K562 (cell line): ENCODE measurements around the gene BMP2K. TPM values are rescaled to one million over a fixed set of nuclear protein-coding genes. Genes with fewer than 3 reads are reported as not detected.

ENCODE experiments used
- HIVEP1 ChIP-seq: fragments of 250-450 bp; sonication (Bioruptor Pico); IDR thresholded peaks from 2 replicates; pipeline ENCODE4 v1.4.0; 2020; ENCODE audit warnings: mild to moderate bottlenecking
- HLTF ChIP-seq: fragments of 450-650 bp; IDR thresholded peaks from 2 replicates; pipeline ENCODE4 v1.6.1; 2016
- HNRNPK ChIP-seq: fragments of 200-400 bp; formaldehyde crosslinking; IDR thresholded peaks from one replicate; pipeline ENCODE4 v1.6.1; 2018; ENCODE audit warnings: mild to moderate bottlenecking, low read depth, low read length; ENCODE audit not compliant: poor library complexity, severe bottlenecking
- JUND ChIP-seq, 2 experiments: IDR thresholded peaks; 2 replicates in 1 of 2; 3 replicates in 1 of 2; pipeline ENCODE4 v1.6.1; 2011; ENCODE audit warnings: borderline replicate concordance in 2 of 2, low read depth in 2 of 2, low read length in 2 of 2, improper control_type of control experiment in 1 of 2, missing biosample characterization in 1 of 2, missing genetic modification characterization in 1 of 2, missing genetic modification reagents in 1 of 2
- KDM1A ChIP-seq, 2 experiments: fragments of 450-650 bp; IDR thresholded peaks; 2 replicates each; pipeline ENCODE4 v1.6.1; 2016; ENCODE audit warnings: mild to moderate bottlenecking in 2 of 2
- MCM7 ChIP-seq, 2 experiments: fragments of 450-650 bp; IDR thresholded peaks; 2 replicates each; pipeline ENCODE4 v1.6.1; 2016 to 2018
- MTA1 ChIP-seq: fragments of 450-650 bp; IDR thresholded peaks from 2 replicates; pipeline ENCODE4 v1.6.1; 2017; ENCODE audit warnings: borderline replicate concordance
- NUFIP1 ChIP-seq: fragments of 450-650 bp; IDR thresholded peaks from 2 replicates; pipeline ENCODE4 v1.6.1; 2018; ENCODE audit not compliant: partially characterized antibody
- PHF20 ChIP-seq: fragments of 450-650 bp; IDR thresholded peaks from 2 replicates; pipeline ENCODE4 v1.6.1; 2018; ENCODE audit not compliant: partially characterized antibody
- PML ChIP-seq: IDR thresholded peaks from 2 replicates; pipeline ENCODE4 v1.6.1; 2012; ENCODE audit warnings: low read length, inconsistent platforms
- SMARCA4 ChIP-seq: fragments of 450-650 bp; IDR thresholded peaks from 2 replicates; pipeline ENCODE4 v1.6.1; 2016
- SNRNP70 ChIP-seq: fragments of 200-400 bp; formaldehyde crosslinking; optimal IDR thresholded peaks from 2 replicates; pipeline ENCODE3; 2017; ENCODE audit warnings: low read depth, low read length
- TAF9B ChIP-seq: fragments of 450-650 bp; IDR thresholded peaks from 2 replicates; pipeline ENCODE4 v1.6.1; 2018; ENCODE audit warnings: mild to moderate bottlenecking; ENCODE audit not compliant: partially characterized antibody
- WHSC1 ChIP-seq: IDR thresholded peaks from one replicate; pipeline ENCODE4 v1.6.1; 2012; ENCODE audit warnings: low read length, control low read depth, inconsistent platforms
- ZNF24 ChIP-seq: fragments of 450-650 bp; IDR thresholded peaks from 2 replicates; pipeline ENCODE4 v1.6.1; 2016
- ZNF77 ChIP-seq: fragments of 250-450 bp; sonication (Bioruptor Pico); IDR thresholded peaks from 2 replicates; pipeline ENCODE4 v1.5.0; 2020
- polyA plus RNA-seq, 8 experiments: library from polyadenylated mRNA; depleted of rRNA in 4 of 8; stranded (reverse) in 5 of 8; unstranded in 3 of 8; fragments of >200 nt; fragmentation: Nextera tagmentation in 2 of 8; fragmentation: Illumina TruSeq in 1 of 8; extraction: Ambion mirVana in 2 of 8; extraction: Trizol in 1 of 8; gene quantifications; 2 replicates each; pipeline versions ENCODE4 v1.2.1 to v1.2.3, GENCODE V29; 2011 to 2014; ENCODE audit warnings: inconsistent platforms in 1 of 8, missing spikeins in 1 of 8
- total RNA-seq, 7 experiments: library from RNA; depleted of rRNA in 6 of 7; stranded (reverse); fragments of >200 nt in 6 of 7; fragmentation: Illumina TruSeq in 2 of 7; extraction: Trizol in 2 of 7; gene quantifications; 2 replicates each; pipeline versions ENCODE4 v1.2.1 to v1.2.3, GENCODE V29; 2011 to 2021; ENCODE audit warnings: low replicate concordance in 1 of 7
- TF ChIP-seq, protein P1 (sequence below), 2 experiments: fragments of 450-650 bp; formaldehyde crosslinking in 1 of 2; IDR thresholded peaks; 2 replicates each; pipeline versions ENCODE4 v1.4.0 to v1.6.1; 2014 to 2020; ENCODE audit warnings: mild to moderate bottlenecking in 2 of 2, borderline replicate concordance in 1 of 2, low read depth in 1 of 2
- TF ChIP-seq, protein P2 (sequence below), 2 experiments: IDR thresholded peaks; 2 replicates each; pipeline ENCODE4 v1.6.1; 2011; ENCODE audit warnings: borderline replicate concordance in 1 of 2, control low read depth in 1 of 2, low read depth in 1 of 2, low read length in 1 of 2, mild to moderate bottlenecking in 1 of 2, mixed read lengths in 1 of 2, moderate library complexity in 1 of 2; ENCODE audit not compliant: insufficient read depth in 1 of 2, insufficient read length in 1 of 2, poor library complexity in 1 of 2, severe bottlenecking in 1 of 2; ENCODE audit errors: extremely low read depth in 1 of 2
- TF ChIP-seq, protein P3 (sequence below): IDR thresholded peaks from 2 replicates; pipeline ENCODE4 v1.6.1; 2011; ENCODE audit not compliant: insufficient read length; ENCODE audit errors: extremely low read depth

Gene BMP2K
- total and polyA plus RNA-seq, 9 of the 15 experiments (the other 6 are each of a cell fraction or from before 2014, with no cell fraction given): 17.0 to 217 (median 104) TPM

DNA sequence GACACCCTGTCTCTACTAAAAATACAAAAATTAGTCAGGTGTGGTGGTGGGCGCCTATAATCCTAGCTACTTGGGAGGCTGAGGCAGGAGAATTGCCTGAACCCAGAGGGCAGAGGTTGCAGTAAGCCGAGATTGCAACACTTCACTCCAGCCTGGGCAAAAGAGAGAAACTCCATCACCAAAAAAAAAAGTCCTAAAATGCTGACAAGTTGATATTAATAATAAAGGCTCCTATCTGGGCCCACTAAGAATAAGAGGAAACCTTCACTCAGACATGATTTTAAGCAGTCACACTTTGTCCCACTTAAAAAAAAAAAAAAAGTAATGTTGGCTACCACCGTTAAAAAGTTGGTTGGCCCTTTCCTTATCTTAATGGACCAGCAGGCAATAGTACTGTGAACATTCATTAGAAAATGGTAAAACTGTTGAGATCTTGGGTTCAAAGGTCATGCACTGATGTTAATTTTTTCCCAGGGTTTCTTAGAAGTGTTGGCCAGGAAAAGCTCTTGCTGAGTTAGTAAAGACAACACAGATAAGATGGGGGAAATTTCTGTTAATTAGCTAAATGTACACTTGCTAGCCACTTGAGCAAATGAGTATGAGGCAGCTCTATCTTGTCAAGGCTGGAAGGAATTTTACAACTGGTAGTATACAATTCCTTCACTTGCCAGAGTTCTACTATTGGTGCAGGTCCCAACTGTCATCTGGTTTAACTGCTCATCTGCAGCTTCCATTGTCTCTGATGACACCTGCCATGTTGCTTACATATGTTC lies 43.6 kb upstream of the BMP2K start (continued):
- TF ChIP-seq, protein P1, sequence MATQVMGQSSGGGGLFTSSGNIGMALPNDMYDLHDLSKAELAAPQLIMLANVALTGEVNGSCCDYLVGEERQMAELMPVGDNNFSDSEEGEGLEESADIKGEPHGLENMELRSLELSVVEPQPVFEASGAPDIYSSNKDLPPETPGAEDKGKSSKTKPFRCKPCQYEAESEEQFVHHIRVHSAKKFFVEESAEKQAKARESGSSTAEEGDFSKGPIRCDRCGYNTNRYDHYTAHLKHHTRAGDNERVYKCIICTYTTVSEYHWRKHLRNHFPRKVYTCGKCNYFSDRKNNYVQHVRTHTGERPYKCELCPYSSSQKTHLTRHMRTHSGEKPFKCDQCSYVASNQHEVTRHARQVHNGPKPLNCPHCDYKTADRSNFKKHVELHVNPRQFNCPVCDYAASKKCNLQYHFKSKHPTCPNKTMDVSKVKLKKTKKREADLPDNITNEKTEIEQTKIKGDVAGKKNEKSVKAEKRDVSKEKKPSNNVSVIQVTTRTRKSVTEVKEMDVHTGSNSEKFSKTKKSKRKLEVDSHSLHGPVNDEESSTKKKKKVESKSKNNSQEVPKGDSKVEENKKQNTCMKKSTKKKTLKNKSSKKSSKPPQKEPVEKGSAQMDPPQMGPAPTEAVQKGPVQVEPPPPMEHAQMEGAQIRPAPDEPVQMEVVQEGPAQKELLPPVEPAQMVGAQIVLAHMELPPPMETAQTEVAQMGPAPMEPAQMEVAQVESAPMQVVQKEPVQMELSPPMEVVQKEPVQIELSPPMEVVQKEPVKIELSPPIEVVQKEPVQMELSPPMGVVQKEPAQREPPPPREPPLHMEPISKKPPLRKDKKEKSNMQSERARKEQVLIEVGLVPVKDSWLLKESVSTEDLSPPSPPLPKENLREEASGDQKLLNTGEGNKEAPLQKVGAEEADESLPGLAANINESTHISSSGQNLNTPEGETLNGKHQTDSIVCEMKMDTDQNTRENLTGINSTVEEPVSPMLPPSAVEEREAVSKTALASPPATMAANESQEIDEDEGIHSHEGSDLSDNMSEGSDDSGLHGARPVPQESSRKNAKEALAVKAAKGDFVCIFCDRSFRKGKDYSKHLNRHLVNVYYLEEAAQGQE (IDR thresholded peaks at IDR 0.05; ENCODE audit: borderline replicate concordance): peak; percentile 64; the same call in 1 of the 2 replicates
- TF ChIP-seq, protein P1 (CRISPR knock-in tag; IDR thresholded peaks at IDR 0.05; ENCODE audit: low read depth): no peak
- TF ChIP-seq SMARCA4 (peak; percentile 96), HLTF (peak; percentile 77; the same call in 1 of the 2 replicates), NUFIP1 (no peak), PML (peak; percentile 87), ZNF77 (CRISPR knock-in tag) (no peak), JUND (IDR thresholded peaks at IDR 0.05; ENCODE audit: borderline replicate concordance, low read depth, low read length) (0 out of 2 replicates have a peak, but pooled peaks have one; percentile 62), JUND (tag; IDR thresholded peaks at IDR 0.05; ENCODE audit: borderline replicate concordance, low read depth, low read length) (peak; percentile 75; the same call in 1 of the 3 replicates), PHF20 (no peak), TAF9B (no peak), ZNF24 (no peak; the same call in 1 of the 2 replicates), KDM1A (IDR thresholded peaks at IDR 0.05) (peak; percentile 95), SNRNP70 (no peak), HIVEP1 (CRISPR knock-in tag) (no peak), MTA1 (peak; percentile 79; the same call in 1 of the 2 replicates), HNRNPK (no peak), WHSC1 (no peak), MCM7 (IDR thresholded peaks at IDR 0.05) (peak in 1 of 2 experiments; percentile 69; a peak in 1 of 4 replicates)
- TF ChIP-seq, protein P2, sequence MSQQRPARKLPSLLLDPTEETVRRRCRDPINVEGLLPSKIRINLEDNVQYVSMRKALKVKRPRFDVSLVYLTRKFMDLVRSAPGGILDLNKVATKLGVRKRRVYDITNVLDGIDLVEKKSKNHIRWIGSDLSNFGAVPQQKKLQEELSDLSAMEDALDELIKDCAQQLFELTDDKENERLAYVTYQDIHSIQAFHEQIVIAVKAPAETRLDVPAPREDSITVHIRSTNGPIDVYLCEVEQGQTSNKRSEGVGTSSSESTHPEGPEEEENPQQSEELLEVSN (IDR thresholded peaks at IDR 0.05; ENCODE audit: borderline replicate concordance in 1 of 2, extremely low read depth in 1 of 2, insufficient read depth in 1 of 2, insufficient read length in 1 of 2, low read depth in 1 of 2, low read length in 1 of 2, poor library complexity in 1 of 2, severe bottlenecking in 1 of 2): no peak
- TF ChIP-seq, protein P3, sequence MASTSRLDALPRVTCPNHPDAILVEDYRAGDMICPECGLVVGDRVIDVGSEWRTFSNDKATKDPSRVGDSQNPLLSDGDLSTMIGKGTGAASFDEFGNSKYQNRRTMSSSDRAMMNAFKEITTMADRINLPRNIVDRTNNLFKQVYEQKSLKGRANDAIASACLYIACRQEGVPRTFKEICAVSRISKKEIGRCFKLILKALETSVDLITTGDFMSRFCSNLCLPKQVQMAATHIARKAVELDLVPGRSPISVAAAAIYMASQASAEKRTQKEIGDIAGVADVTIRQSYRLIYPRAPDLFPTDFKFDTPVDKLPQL: no peak
